Right lobe of liver (tissue), 6 donors: ENCODE data around the gene MYO7A. TPM values are rescaled to one million over a fixed set of nuclear protein-coding genes. Genes with fewer than 3 reads are reported as not detected.
A peak's percentile ranks its signal among the peaks of the same experiment; 100 is the strongest.

Experiments used
- ATAC-seq, 4 donors: fragments of 200-7000 bp; cut with Tn5 transposase; one replicate each; pipeline ENCODE4 v1.9.1; 2020; ENCODE audit warnings: mild to moderate bottlenecking in 4 of 4, moderate library complexity in 4 of 4
- DNase-seq, 3 donors: peaks; one replicate each; pipeline ENCODE4 v3.0.0-alpha.2; 2020
- H3K27ac ChIP-seq, 3 donors: fragments of 200-600 bp; one replicate each; pipeline ENCODE4 v1.8.0; 2022
- H3K27me3 ChIP-seq, 2 donors: fragments of 200-600 bp; one replicate each; pipeline ENCODE4 v1.8.0; 2022
- H3K36me3 ChIP-seq, 4 donors: fragments of 200-600 bp; sonication (generic) in 1 of 4; one replicate each; pipeline versions ENCODE4 v1.5.1 to v1.8.0; 2017 to 2022; ENCODE audit warnings: control low read depth in 1 of 4
- H3K4me1 ChIP-seq, 4 donors: fragments of 200-600 bp; sonication (generic) in 1 of 4; one replicate each; pipeline versions ENCODE4 v1.5.1 to v1.8.0; 2017 to 2022; ENCODE audit warnings: control low read depth in 1 of 4
- H3K4me3 ChIP-seq, 3 donors: fragments of 200-600 bp; one replicate each; pipeline ENCODE4 v1.8.0; 2022
- H3K9me3 ChIP-seq, 4 donors: fragments of 200-600 bp; sonication (generic) in 1 of 4; one replicate each; pipeline versions ENCODE4 v1.5.1 to v1.8.0; 2017 to 2022; ENCODE audit warnings: control low read depth in 1 of 4
- POLR2A ChIP-seq: fragments of 450-650 bp; IDR thresholded peaks from one replicate; pipeline ENCODE4 v1.6.1; 2017; ENCODE audit warnings: antibody characterized with exemption, mild to moderate bottlenecking
- WGBS: methylation state at CpG from one replicate; pipeline ENCODE4 v1.1.6; 2018; ENCODE audit warnings: low coverage, low lambda C conversion rate; ENCODE audit not compliant: insufficient coverage; ENCODE audit errors: missing lambda C conversion rate; 5-methylcytosine and 5-hydroxymethylcytosine counted together
- intact Hi-C, 2 donors: fragments of 100-400 bp; cut with DNase I; formaldehyde crosslinking; loops; one replicate each; pipeline versions ENCODE4 v1.11.2 to v1.14.1; 2022
- total RNA-seq, 6 experiments: library from RNA; depleted of rRNA in 2 of 6; stranded (reverse); fragments of >200 nt in 2 of 6; fragmentation: NEBNext Ultra II Directional in 3 of 6; extraction: Animal tissue kit (Norgen Biotek cat#: 25700) in 3 of 6; gene quantifications; one replicate each; pipeline versions ENCODE4 v1.1.0 to v1.2.4, GENCODE V29; 2016 to 2023
- TF ChIP-seq, protein P1 (sequence below), 4 donors: fragments of 200-600 bp in 3 of 4; fragments of 450-650 bp in 1 of 4; IDR thresholded peaks; one replicate each; pipeline versions ENCODE4 v1.5.1 to v1.8.0; 2016 to 2022; ENCODE audit warnings: antibody characterized with exemption in 4 of 4, mild to moderate bottlenecking in 2 of 4
- donor health status: DM: no; HTN: yes; CAD: no.
- donor health status: DM: no; HTN: no; CAD: no.
- donor health status: DM: no; HTN: no; CAD: no.
- donor health status: DM: no; HTN: yes; CAD: no.
- donor health status: DM: no; HTN: yes; CAD: no.

The MYO7A gene
- total RNA-seq, 6 experiments from 2014 or later, result 23.6 to 39.6 (median 32.0) TPM

GRCh38 chr11:77165066-77165465 lies 37.0 kb downstream of the MYO7A start:
- Histone ChIP-seq H3K36me3 (peaks cover 0 to 8% (median 0%) of the 10 kb centered on the region in 4 donors), H3K27me3 (no peaks in the 10 kb centered on the region), H3K27ac (no peak overlapping the region), H3K4me1 (no peaks in the 10 kb centered on the region), H3K9me3 (no peaks in the 10 kb centered on the region), H3K4me3 (no peak overlapping the region)
- TF ChIP-seq, protein P1, sequence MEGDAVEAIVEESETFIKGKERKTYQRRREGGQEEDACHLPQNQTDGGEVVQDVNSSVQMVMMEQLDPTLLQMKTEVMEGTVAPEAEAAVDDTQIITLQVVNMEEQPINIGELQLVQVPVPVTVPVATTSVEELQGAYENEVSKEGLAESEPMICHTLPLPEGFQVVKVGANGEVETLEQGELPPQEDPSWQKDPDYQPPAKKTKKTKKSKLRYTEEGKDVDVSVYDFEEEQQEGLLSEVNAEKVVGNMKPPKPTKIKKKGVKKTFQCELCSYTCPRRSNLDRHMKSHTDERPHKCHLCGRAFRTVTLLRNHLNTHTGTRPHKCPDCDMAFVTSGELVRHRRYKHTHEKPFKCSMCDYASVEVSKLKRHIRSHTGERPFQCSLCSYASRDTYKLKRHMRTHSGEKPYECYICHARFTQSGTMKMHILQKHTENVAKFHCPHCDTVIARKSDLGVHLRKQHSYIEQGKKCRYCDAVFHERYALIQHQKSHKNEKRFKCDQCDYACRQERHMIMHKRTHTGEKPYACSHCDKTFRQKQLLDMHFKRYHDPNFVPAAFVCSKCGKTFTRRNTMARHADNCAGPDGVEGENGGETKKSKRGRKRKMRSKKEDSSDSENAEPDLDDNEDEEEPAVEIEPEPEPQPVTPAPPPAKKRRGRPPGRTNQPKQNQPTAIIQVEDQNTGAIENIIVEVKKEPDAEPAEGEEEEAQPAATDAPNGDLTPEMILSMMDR (IDR thresholded peaks at IDR 0.05), result no peak
- no peak for TF ChIP-seq POLR2A
- peak in 1 of 3 donors; percentile 31 for DNase-seq
- no peak for ATAC-seq
- no CpG with 5 or more reads among the region's 5 CpGs for WGBS
- intact Hi-C loops, result no loop called here

DNA sequence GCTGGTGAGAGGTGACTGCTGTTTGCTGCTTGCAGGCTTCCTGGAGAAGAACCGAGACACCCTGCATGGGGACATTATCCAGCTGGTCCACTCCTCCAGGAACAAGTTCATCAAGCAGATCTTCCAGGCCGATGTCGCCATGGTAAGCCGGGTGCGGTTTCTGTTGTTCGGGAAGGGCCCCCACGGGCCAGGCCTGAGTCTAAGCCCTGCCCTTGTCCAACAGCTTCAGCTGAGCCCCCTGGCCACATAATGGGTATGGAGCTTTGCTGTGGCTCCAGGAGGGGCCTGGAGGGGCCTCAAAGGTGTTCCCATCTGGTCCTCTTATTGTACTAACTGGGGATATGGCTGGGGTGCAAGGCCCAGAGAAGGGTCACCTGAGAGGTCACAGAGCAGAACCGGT lies 38.0 kb downstream of the MYO7A start:
- Histone ChIP-seq H3K27me3 (no peaks in the 10 kb centered on the region), H3K4me3 (no peak overlapping the region), H3K36me3 (peaks cover 0 to 8% (median 0%) of the 10 kb centered on the region in 4 donors), H3K27ac (no peak overlapping the region), H3K4me1 (peaks cover 0 to 2% (median 1%) of the 10 kb centered on the region in 4 donors), H3K9me3 (no peaks in the 10 kb centered on the region)
- DNase-seq (peak in 1 of 3 donors; percentile 27), ATAC-seq (no peak)
- 90% methylated on average over 4 of the region's 8 CpGs for WGBS
- intact Hi-C loops, result no loop called here
- no peak for TF ChIP-seq POLR2A
- TF ChIP-seq, protein P1 (IDR thresholded peaks at IDR 0.05), result no peak

GRCh38 chr11:77167111-77167626 lies 39.1 kb downstream of the MYO7A start:
- peaks cover 0 to 8% (median 0%) of the 10 kb centered on the region in 4 donors for H3K36me3 ChIP-seq
- H3K9me3 ChIP-seq, result no peaks in the 10 kb centered on the region
- DNase-seq, result peak in 1 of 3 donors; percentile 16
- H3K27ac ChIP-seq, result no peak overlapping the region
- no peak overlapping the region for H3K4me3 ChIP-seq
- intact Hi-C loops, result no loop called here
- 96% methylated on average over 4 of the region's 9 CpGs for WGBS
- H3K4me1 ChIP-seq, result peaks cover 0 to 14% (median 7%) of the 10 kb centered on the region in 4 donors
- no peak for ATAC-seq
- TF ChIP-seq, protein P1 (IDR thresholded peaks at IDR 0.05), result no peak
- no peak for TF ChIP-seq POLR2A
- no peaks in the 10 kb centered on the region for H3K27me3 ChIP-seq

DNA sequence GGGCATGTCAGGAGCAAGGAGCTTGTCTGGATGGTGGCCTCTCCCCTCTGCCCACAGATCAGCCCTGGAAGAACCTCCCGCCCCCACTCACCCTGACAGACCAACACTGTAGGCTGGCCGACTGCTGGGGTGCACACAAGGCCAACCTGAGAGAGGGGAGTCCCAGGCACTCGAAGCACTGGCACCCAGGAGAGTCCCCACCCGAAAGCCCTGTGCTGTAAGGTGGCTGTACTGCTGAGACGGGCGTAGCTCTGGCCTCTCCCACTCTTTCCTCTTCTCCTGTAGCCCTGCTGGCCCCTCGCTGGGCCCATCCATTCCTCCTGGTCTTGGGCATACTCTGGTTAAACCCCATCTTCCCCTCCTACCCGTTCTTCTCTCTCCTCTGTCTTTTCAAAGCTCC lies 39.7 kb downstream of the MYO7A start:
- H3K4me3 ChIP-seq, result no peak overlapping the region
- ATAC-seq (no peak), DNase-seq (peak in 1 of 3 donors; percentile 11)
- H3K4me1 ChIP-seq, result peaks cover 0 to 16% (median 7%) of the 10 kb centered on the region in 4 donors
- no peak overlapping the region for H3K27ac ChIP-seq
- H3K36me3 ChIP-seq, result peaks cover 0 to 7% (median 0%) of the 10 kb centered on the region in 4 donors
- TF ChIP-seq, protein P1 (IDR thresholded peaks at IDR 0.05), result no peak
- no peak for TF ChIP-seq POLR2A
- intact Hi-C loops, result no loop called here
- 79% methylated on average over 2 of the region's 8 CpGs for WGBS
- no peaks in the 10 kb centered on the region for H3K9me3 ChIP-seq
- no peaks in the 10 kb centered on the region for H3K27me3 ChIP-seq
